Ishikawa (cell line): ENCODE results near the gene TTC27.

Experiments used
- CEBPB ChIP-seq: IDR thresholded peaks from 2 replicates; pipeline ENCODE4 v1.6.1; 2012
- CREB1 ChIP-seq: IDR thresholded peaks from 2 replicates; pipeline ENCODE4 v1.6.1; 2012; ENCODE audit warnings: low read depth
- EGR1 ChIP-seq: IDR thresholded peaks from 2 replicates; pipeline ENCODE4 v1.6.1; 2012
- EP300 ChIP-seq: IDR thresholded peaks from 2 replicates; pipeline ENCODE4 v1.6.1; 2012; ENCODE audit warnings: borderline replicate concordance
- FOXM1 ChIP-seq: IDR thresholded peaks from 2 replicates; pipeline ENCODE4 v1.6.1; 2012; ENCODE audit warnings: low read depth, borderline replicate concordance
- MAX ChIP-seq: IDR thresholded peaks from 2 replicates; pipeline ENCODE4 v1.6.1; 2012
- NFIC ChIP-seq: IDR thresholded peaks from 2 replicates; pipeline ENCODE4 v1.6.1; 2012
- RAD21 ChIP-seq: IDR thresholded peaks from 2 replicates; pipeline ENCODE4 v1.6.1; 2012; ENCODE audit warnings: low read depth
- REST ChIP-seq: IDR thresholded peaks from 2 replicates; pipeline ENCODE4 v1.6.1; 2012; ENCODE audit warnings: low read depth, mild to moderate bottlenecking
- TAF1 ChIP-seq: IDR thresholded peaks from 2 replicates; pipeline ENCODE4 v1.6.1; 2012; ENCODE audit warnings: low read depth, mild to moderate bottlenecking
- TCF12 ChIP-seq: IDR thresholded peaks from 2 replicates; pipeline ENCODE4 v1.6.1; 2012; ENCODE audit warnings: low read depth
- TEAD4 ChIP-seq: IDR thresholded peaks from 2 replicates; pipeline ENCODE4 v1.6.1; 2012
- USF1 ChIP-seq: IDR thresholded peaks from 2 replicates; pipeline ENCODE4 v1.6.1; 2012
- YY1 ChIP-seq: IDR thresholded peaks from 2 replicates; pipeline ENCODE4 v1.6.1; 2012; ENCODE audit warnings: low read depth
- ZBTB7A ChIP-seq: IDR thresholded peaks from 2 replicates; pipeline ENCODE4 v1.6.1; 2012; ENCODE audit warnings: low read depth

Gene TTC27

DNA sequence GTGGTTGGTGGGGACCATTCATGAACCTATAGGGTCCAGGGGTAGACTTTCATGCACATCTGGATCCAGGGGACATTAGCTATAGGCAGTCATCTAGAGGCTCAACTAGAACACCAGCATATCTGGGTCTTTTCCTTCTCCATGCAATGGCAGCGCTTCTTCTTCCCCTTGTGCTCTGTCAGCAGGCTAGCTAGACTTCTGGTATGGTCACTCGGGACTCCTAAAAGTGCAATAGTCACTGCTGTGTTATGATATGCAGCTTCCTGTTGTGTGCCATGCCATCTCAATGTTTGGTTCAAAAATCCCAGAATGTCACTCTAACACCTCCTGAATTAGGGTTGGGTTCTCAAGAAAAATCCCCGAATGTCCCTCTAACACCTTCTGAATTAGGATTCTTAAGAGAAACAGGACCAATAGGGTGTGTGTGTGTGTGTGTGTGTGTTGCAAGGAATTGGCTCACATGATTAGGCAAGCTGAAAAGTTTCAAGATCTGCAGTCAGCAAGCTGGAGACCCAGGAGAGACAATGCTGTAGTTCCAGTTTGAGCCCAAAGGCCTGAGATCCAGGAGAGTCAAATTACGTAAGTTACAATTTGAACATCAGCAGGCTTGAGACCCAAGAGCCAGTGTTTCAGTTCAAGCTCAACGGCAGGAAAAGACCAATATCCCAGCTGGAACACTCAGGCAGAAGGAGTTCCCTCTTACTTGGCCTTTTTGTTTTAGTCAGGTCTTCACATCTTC lies 221.8 kb downstream of the TTC27 start:
- TF ChIP-seq ZBTB7A (no peak), TEAD4 (no peak), TAF1 (no peak), NFIC (no peak), EP300 (no peak), TCF12 (no peak), REST (no peak), EGR1 (no peak), FOXM1 (no peak), RAD21 (no peak), USF1 (no peak), CREB1 (no peak)

GRCh38 chr2:32851777-32852439 lies 224.1 kb downstream of the TTC27 start:
- TF ChIP-seq NFIC (no peak), YY1 (no peak), CEBPB (no peak), FOXM1 (no peak)

DNA sequence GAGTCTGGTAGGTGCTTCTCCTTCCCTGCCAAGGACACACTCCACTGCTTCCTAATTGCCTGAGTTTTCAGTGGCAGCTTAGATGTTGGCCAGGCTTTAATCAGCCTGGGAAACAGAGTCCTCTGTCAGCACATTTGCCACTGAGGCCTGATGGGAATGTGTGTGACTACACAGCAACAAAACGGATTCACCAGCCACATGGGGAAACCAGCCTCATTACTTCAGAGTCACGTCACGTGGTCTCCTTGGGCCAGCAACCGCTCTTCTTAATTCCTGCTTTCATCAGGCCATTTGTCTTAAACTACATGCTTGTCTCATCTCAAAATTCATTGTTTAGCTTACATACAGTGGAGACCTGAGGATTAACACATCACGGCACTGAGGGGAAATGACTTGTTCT lies 225.0 kb downstream of the TTC27 start:
- peak; percentile 61 for TF ChIP-seq USF1
- TF ChIP-seq MAX, result no peak
- TF ChIP-seq EP300, result no peak
- TF ChIP-seq ZBTB7A, result no peak

GRCh38 chr2:32856891-32857290 lies 229.0 kb downstream of the TTC27 start:
- no peak for TF ChIP-seq YY1
- no peak for TF ChIP-seq EP300
- no peak for TF ChIP-seq TAF1

DNA sequence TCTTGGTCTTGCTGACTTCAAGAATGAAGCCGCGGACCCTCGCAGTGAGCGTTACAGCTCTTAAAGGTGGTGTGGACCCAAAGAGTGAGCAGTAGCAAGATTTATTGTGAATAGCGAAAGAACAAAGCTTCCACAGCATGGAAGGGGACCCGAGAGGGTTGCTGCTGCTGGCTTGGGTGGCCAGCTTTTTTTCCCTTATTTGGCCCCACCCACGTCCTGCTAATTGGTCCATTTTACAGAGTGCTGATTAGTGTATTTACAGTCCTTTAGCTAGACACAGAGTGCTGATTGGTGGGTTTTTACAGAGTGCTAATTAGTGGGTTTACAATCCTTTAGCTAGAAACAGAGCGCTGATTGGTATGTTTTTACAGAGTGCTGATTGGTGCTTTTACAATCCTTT lies 230.9 kb downstream of the TTC27 start:
- TF ChIP-seq YY1 (no peak), ZBTB7A (no peak), EGR1 (no peak), EP300 (no peak), FOXM1 (no peak), MAX (no peak), TAF1 (no peak), CREB1 (no peak), RAD21 (no peak), NFIC (no peak), CEBPB (no peak), USF1 (no peak)

- TF ChIP-seq TCF12 (no peak), EP300 (no peak), CEBPB (no peak), EGR1 (no peak), YY1 (no peak), USF1 (no peak), FOXM1 (no peak), MAX (no peak), TEAD4 (no peak), CREB1 (no peak), REST (no peak), RAD21 (no peak), TAF1 (no peak), ZBTB7A (no peak)
Measured at GRCh38 chr2:32860385-32860784, 232.5 kb downstream of the TTC27 start.
